Adrenal gland (tissue), 5 donors: ENCODE data around the gene AQP12B.

Source experiments
- CTCF ChIP-seq, 6 experiments: fragments of 450-650 bp in 4 of 6; fragments of 200-600 bp in 2 of 6; sonication (generic) in 1 of 6; IDR thresholded peaks; 1 replicate in 5 of 6; 2 replicates in 1 of 6; pipeline versions ENCODE4 v1.5.1 to v1.8.0; 2016 to 2021; ENCODE audit warnings: antibody characterized with exemption in 6 of 6, mild to moderate bottlenecking in 2 of 6, moderate library complexity in 1 of 6
- POLR2A ChIP-seq, 2 donors: fragments of 450-650 bp; IDR thresholded peaks; one replicate each; pipeline ENCODE4 v1.6.1; 2017; ENCODE audit warnings: antibody characterized with exemption in 2 of 2, mild to moderate bottlenecking in 2 of 2, moderate library complexity in 1 of 2
- donor health status: DM: no; HTN: no; CAD: no.

- TF ChIP-seq CTCF (IDR thresholded peaks at IDR 0.05) (no peak), POLR2A (IDR thresholded peaks at IDR 0.05) (no peak)
These were observed 39.7 kb upstream of the AQP12B start for GRCh38 chr2:240722376-240722775.
